Chondrocyte (in vitro differentiated cells): ENCODE data around the gene PCBD2. TPM values are rescaled to one million over a fixed set of nuclear protein-coding genes. Genes with fewer than 3 reads are reported as not detected.
A peak's percentile ranks its signal among the peaks of the same experiment; 100 is the strongest.

Experiments used
- DNase-seq: peaks from one replicate; pipeline ENCODE4 v3.0.0; 2021; ENCODE audit warnings: mixed read lengths, low spot score
- H3K27ac Mint-ChIP-seq: one replicate; pipeline ENCODE4 v1.8.0; 2021; ENCODE audit warnings: mild to moderate bottlenecking, moderate library complexity, mixed read lengths; ENCODE audit not compliant: unreplicated experiment
- H3K27me3 Mint-ChIP-seq: 2 replicates; pipeline ENCODE4 v1.8.0; 2021; ENCODE audit warnings: low read depth, mixed read lengths
- H3K36me3 Mint-ChIP-seq: 2 replicates; pipeline ENCODE4 v1.8.0; 2021; ENCODE audit warnings: low read depth, mixed read lengths
- H3K4me1 Mint-ChIP-seq: 2 replicates; pipeline ENCODE4 v1.8.0; 2021; ENCODE audit warnings: low read depth, mild to moderate bottlenecking, mixed read lengths
- H3K4me3 Mint-ChIP-seq: one replicate; pipeline ENCODE4 v1.8.0; 2021; ENCODE audit warnings: mild to moderate bottlenecking, moderate library complexity, mixed read lengths; ENCODE audit not compliant: unreplicated experiment
- H3K9me3 Mint-ChIP-seq: 2 replicates; pipeline ENCODE4 v1.8.0; 2021; ENCODE audit warnings: low read depth, mixed read lengths
- total RNA-seq: library from RNA; stranded (reverse); gene quantifications from 3 replicates; pipeline ENCODE4 v1.2.1, GENCODE V29; 2021
- TF ChIP-seq, protein P1 (sequence below): fragments of 200-600 bp; sonication (generic); IDR thresholded peaks from 2 replicates; pipeline ENCODE4 v1.5.0; 2021; ENCODE audit warnings: antibody characterized with exemption, mild to moderate bottlenecking, moderate library complexity

Gene PCBD2
- total RNA-seq, 1 donor from 2014 or later: 8.3 TPM

DNA sequence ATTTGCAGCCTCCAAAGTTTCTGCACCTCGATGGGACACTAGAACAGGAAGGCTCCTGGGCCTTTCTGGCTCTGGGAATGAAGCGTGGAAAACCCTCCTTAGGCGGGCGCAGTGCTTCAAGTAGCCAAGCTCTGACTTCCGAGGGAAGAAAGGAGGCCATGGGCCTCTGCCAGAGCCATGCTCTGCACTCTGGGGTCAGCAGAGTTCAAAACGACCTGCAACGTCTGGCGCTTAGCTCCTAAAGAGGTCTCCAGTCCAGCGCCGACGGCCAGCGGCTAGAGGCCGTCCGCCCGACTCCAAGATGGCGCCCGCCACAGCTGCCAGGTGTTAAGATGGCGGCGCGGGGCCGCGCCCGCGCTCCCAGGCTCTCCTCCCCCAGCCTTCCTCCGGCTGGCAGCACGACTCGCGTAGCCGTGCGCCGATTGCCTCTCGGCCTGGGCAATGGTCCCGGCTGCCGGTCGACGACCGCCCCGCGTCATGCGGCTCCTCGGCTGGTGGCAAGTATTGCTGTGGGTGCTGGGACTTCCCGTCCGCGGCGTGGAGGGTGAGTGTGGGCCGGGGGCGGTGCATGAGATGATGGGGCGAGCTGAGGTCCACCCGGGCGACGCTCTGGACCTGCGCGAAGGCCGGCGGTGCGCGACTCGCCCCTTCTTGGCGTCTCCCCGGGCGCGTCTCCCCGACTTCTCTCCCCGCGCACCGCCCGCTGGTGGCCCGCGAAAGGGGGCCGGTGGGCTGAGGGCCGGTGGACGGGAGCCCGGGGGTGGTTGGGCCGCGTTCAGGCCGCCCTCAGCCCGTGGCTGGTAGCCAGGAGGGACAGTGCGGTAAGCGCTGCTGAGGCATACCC is 30.7 kb upstream of the PCBD2 start, which contains the start of gene TXNDC15:
Gene TXNDC15, plus strand, starts transcription at position 385 of the 844 bp plus-strand sequence. Its CDS starts 57 bp downstream, at position 442.
- Mint-ChIP-seq H3K4me3 (peak within 1 kb of the TSS; percentile 95), H3K27me3 (no peaks in the 10 kb centered on the region), H3K4me1 (peaks cover 20% of the 10 kb centered on the region), H3K36me3 (peaks cover 4% of the 10 kb centered on the region), H3K9me3 (no peaks in the 10 kb centered on the region), H3K27ac (peak within 1 kb of the TSS; percentile 99)
- peak; percentile 95 for DNase-seq
- TF ChIP-seq, protein P1, sequence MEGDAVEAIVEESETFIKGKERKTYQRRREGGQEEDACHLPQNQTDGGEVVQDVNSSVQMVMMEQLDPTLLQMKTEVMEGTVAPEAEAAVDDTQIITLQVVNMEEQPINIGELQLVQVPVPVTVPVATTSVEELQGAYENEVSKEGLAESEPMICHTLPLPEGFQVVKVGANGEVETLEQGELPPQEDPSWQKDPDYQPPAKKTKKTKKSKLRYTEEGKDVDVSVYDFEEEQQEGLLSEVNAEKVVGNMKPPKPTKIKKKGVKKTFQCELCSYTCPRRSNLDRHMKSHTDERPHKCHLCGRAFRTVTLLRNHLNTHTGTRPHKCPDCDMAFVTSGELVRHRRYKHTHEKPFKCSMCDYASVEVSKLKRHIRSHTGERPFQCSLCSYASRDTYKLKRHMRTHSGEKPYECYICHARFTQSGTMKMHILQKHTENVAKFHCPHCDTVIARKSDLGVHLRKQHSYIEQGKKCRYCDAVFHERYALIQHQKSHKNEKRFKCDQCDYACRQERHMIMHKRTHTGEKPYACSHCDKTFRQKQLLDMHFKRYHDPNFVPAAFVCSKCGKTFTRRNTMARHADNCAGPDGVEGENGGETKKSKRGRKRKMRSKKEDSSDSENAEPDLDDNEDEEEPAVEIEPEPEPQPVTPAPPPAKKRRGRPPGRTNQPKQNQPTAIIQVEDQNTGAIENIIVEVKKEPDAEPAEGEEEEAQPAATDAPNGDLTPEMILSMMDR: peak; percentile 11

DNA sequence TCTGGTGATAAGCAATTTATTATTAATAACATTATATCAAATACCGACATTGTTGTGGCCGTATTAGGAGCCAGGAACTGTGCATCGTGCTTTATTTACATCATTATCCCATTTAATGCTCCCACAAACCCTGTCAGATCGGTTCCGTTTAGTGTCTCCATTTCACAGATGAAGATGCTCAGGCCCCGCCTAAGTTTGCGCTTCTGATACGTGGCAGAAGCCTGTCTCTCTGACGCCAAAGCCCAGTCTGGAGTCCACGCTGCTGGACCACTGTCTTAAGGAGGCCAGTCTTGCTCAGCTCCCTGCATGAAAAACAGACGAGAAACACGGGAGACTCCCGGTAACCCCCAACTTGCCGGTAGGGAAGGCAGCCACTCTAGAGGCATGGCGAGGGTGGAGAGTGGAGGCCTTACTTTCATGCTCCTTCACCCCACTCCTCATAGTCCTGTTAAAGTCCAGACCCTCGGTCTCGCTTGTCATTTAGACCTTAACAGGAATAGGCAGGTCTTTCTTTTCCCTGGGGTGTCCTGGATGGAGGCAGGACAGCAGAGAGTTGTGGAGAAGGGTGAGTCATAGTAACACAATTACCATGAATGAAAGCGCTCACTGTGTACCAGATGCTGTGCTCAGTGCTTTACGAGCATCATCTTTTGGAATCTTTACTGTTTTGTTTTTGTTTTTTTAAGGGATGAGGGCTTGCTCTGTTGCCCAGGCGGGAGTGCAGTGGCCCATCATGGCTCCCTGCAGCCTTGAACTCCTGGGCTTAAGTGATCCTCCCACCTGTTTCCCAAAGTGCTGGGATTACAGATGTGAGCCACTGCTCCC is 29.9 kb upstream of the PCBD2 start:
- TF ChIP-seq, protein P1: no peak
- Mint-ChIP-seq H3K36me3 (peaks cover 4% of the 10 kb centered on the region), H3K4me3 (peak overlapping the region; percentile 95), H3K27ac (peak overlapping the region; percentile 99), H3K27me3 (no peaks in the 10 kb centered on the region), H3K4me1 (peaks cover 22% of the 10 kb centered on the region), H3K9me3 (no peaks in the 10 kb centered on the region)
- no peak for DNase-seq

DNA sequence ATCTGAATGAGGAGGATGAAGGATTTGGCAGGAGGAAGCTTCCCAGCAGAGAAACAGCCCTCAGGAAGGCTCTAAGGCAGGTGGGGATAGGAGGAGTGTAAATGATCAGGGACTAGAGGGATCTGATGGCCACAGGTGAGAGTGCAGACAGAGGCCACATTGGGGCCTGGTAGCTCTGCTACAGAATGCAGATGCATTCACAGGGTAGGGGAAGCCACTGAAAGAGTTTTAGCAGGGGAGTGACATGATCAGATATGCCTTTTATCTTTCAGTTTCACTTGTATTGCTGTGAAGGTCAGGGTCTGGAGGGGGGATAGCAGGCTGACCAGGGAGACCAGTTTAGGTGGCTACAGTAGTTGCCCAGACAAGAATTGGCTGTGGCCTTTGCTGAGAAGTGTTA is 27.8 kb upstream of the PCBD2 start:
- Mint-ChIP-seq H3K27me3 (no peaks in the 10 kb centered on the region), H3K27ac (no peak overlapping the region), H3K36me3 (peaks cover 4% of the 10 kb centered on the region), H3K4me3 (no peak overlapping the region), H3K4me1 (peaks cover 22% of the 10 kb centered on the region), H3K9me3 (no peaks in the 10 kb centered on the region)
- DNase-seq: no peak
- TF ChIP-seq, protein P1: no peak

DNA sequence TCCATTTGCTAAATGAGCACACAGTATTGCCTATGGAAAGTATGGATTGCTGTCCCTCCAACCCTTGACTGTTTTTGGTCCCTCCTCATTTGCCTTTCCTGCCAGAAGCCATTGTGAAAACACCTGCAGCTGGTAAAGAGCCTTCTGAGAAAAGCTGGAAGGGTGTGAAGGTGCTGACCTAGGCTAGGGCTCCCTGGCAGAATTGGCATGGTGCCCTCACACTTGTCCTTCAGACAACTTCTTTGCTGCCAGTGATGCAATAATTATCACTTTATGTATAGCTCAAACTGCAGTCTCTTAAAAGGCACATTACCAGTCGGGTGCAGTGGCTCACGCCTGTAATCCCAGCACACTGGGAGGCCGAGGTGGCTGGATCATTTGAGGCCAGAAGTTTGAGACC is 26.5 kb upstream of the PCBD2 start:
- DNase-seq: no peak
- no peaks in the 10 kb centered on the region for H3K27me3 Mint-ChIP-seq
- no peak overlapping the region for H3K4me3 Mint-ChIP-seq

More for the DNA sequence above, 26.5 kb upstream of the PCBD2 start:
- Mint-ChIP-seq H3K9me3 (no peaks in the 10 kb centered on the region), H3K27ac (no peak overlapping the region), H3K36me3 (peaks cover 4% of the 10 kb centered on the region), H3K4me1 (peaks cover 21% of the 10 kb centered on the region)
- TF ChIP-seq, protein P1: no peak
